Lower leg skin (tissue), 4 donors: ENCODE measurements around the gene NAT8L. TPM values are rescaled to one million over a fixed set of nuclear protein-coding genes. Genes with fewer than 3 reads are reported as not detected.
A peak's percentile ranks its signal among the peaks of the same experiment; 100 is the strongest.

Experiments
- DNase-seq, 2 donors: peaks; one replicate each; pipeline ENCODE4 v3.0.0-alpha.2; 2019; ENCODE audit warnings: low spot score in 2 of 2
- H3K4me3 ChIP-seq: fragments of 200-600 bp; sonication (generic); 2 replicates; pipeline ENCODE4 v1.5.1; 2017; ENCODE audit warnings: mild to moderate bottlenecking, low read depth; ENCODE audit not compliant: poor library complexity, severe bottlenecking
- POLR2A ChIP-seq, 2 donors: fragments of 450-650 bp; IDR thresholded peaks; one replicate each; pipeline ENCODE4 v1.6.1; 2016 to 2017; ENCODE audit warnings: antibody characterized with exemption in 2 of 2, mild to moderate bottlenecking in 1 of 2, moderate library complexity in 1 of 2
- WGBS, 2 donors: methylation state at CpG; one replicate each; pipeline ENCODE4 v1.1.5; 2018; 5-methylcytosine and 5-hydroxymethylcytosine counted together
- intact Hi-C: fragments of 100-400 bp; cut with DNase I; formaldehyde crosslinking; loops from one replicate; pipeline ENCODE4 v1.15.0; 2023; ENCODE audit warnings: low total_unique reads
- total RNA-seq, 4 donors: library from RNA; depleted of rRNA; stranded (reverse); fragments of >200 nt; gene quantifications; one replicate each; pipeline ENCODE4 v1.1.0, GENCODE V29; 2016
- TF ChIP-seq, protein P1 (sequence below), 3 donors: fragments of 450-650 bp; IDR thresholded peaks; one replicate each; pipeline ENCODE4 v1.5.1; 2016; ENCODE audit warnings: antibody characterized with exemption in 3 of 3, mild to moderate bottlenecking in 3 of 3, moderate library complexity in 2 of 3

Gene NAT8L
- total RNA-seq, 4 donors from 2014 or later = 0.39 to 1.4 (median 0.97) TPM

DNA sequence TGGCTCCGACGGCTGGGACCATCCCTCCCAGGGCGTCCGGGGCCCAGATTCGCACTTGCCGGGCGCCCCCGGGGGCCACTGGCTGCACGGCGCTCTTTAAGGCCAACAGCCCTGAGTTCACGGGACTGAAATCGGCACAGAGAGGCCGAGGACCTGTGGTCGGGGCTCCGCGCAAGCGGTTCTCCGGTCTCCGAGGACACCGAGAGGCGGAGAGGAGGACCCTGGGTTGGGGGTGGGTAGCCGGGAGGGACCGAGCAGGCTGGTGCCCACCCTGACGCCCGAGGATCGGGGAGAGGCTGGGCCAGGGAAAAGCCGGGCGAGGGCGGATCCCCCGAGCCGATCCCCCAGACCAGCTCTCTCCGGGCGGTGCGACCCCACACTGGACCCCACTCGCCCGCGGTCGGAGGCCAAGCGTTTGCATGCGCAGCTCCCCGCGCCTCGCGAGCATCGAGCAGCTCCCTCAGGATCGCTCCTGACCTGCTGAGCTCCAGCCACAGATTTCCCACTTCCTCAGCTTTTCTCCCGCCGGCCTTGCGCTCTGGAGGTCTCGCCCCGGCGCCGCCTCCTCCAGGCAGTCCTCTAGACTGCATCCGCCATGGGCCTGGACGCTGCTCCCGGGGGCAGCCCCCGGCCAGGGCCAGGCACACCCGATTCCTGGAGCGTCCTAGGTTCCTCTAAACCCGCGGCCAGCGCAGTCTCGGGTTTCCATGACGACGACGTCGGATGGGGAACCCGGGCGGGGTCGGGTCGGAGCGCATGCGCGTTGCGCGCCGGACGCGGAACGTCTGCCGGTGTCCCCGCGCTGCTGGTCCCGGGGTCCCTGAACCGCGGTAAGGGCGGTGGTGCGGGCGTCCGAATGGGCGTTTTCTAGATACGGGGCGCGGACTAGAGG lies 17.6 kb upstream of the NAT8L start:
- peak; percentile 49 to 92 for DNase-seq
- no peak for TF ChIP-seq POLR2A (IDR thresholded peaks at IDR 0.05)
- TF ChIP-seq, protein P1, sequence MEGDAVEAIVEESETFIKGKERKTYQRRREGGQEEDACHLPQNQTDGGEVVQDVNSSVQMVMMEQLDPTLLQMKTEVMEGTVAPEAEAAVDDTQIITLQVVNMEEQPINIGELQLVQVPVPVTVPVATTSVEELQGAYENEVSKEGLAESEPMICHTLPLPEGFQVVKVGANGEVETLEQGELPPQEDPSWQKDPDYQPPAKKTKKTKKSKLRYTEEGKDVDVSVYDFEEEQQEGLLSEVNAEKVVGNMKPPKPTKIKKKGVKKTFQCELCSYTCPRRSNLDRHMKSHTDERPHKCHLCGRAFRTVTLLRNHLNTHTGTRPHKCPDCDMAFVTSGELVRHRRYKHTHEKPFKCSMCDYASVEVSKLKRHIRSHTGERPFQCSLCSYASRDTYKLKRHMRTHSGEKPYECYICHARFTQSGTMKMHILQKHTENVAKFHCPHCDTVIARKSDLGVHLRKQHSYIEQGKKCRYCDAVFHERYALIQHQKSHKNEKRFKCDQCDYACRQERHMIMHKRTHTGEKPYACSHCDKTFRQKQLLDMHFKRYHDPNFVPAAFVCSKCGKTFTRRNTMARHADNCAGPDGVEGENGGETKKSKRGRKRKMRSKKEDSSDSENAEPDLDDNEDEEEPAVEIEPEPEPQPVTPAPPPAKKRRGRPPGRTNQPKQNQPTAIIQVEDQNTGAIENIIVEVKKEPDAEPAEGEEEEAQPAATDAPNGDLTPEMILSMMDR (IDR thresholded peaks at IDR 0.05) = no peak
- intact Hi-C loops = no loop called here
- whole genome bisulfite sequencing, 2 donors = 0 to 1% methylated on average over 28 to 30 of the region's 94 CpGs
- H3K4me3 ChIP-seq = peak overlapping the region; percentile 31

DNA sequence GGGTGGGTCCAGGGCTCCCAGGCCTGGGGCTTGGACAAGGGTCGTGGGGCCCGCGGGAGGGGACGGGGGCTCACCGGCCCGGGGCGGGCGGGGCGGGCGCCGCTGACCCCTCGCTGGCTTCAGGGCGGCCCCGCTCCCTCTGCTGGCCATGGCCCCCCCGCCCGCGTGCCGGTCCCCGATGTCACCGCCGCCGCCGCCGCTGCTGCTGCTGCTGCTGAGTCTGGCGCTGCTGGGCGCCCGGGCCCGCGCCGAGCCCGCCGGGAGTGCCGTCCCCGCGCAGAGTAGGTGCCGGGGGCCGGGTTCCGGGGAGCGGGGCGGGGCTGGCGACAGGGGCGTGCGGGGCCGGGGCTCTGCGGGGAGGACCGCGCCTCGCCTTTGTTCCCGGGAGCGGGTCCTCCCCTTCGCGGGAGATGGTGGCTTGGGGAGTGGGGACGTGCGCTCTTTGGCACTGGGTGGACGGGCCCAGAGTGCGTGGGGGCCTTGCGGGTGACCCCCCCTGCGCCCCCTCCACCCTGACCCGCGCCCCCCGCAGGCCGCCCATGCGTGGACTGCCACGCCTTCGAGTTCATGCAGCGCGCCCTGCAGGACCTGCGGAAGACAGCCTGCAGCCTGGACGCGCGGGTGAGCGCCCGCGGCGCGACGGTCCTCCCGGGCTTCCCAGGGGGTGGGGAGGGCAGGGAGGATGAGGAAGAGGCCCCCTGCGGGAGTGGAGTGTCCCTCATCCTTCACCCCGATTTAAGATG lies 16.8 kb upstream of the NAT8L start:
- intact Hi-C loops = no loop called here
- DNase-seq = peak in 1 of 2 donors; percentile 86

DNA sequence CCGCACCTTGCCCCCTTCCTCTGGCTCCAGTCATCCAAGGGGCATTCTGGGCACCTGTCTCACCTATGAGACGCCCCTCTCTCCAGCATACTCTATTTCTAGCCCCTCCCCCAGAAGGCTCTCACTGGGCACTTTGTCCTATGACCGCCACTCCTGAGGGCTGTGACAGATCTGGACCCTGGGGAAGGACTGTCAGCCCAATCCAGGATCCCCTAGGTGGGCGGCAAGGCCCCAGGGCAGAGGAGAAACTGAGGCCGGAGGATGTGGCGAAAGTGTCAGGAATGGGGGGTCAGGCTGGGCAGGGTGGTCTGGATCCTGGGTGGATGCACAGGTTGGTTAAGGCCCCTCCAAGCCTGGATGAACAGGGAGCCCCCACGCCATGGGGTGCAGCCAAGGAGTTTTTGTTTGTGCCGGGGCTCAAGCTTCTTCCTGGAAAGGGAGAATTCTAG lies 16.2 kb upstream of the NAT8L start:
- DNase-seq = peak in 1 of 2 donors; percentile 39
- TF ChIP-seq, protein P1 (IDR thresholded peaks at IDR 0.05) = no peak
- no peak for TF ChIP-seq POLR2A (IDR thresholded peaks at IDR 0.05)
- H3K4me3 ChIP-seq = no peak overlapping the region
- WGBS, 2 donors = 81 to 89% methylated on average over 8 of the region's 8 CpGs
- intact Hi-C loops = no loop called here

More for the DNA sequence above, 16.8 kb upstream of the NAT8L start:
- 1 to 8% methylated on average over 3 to 41 of the region's 80 CpGs for WGBS, 2 donors
- TF ChIP-seq, protein P1 (IDR thresholded peaks at IDR 0.05) = no peak
- no peak for TF ChIP-seq POLR2A (IDR thresholded peaks at IDR 0.05)
- H3K4me3 ChIP-seq = peak overlapping the region; percentile 31

DNA sequence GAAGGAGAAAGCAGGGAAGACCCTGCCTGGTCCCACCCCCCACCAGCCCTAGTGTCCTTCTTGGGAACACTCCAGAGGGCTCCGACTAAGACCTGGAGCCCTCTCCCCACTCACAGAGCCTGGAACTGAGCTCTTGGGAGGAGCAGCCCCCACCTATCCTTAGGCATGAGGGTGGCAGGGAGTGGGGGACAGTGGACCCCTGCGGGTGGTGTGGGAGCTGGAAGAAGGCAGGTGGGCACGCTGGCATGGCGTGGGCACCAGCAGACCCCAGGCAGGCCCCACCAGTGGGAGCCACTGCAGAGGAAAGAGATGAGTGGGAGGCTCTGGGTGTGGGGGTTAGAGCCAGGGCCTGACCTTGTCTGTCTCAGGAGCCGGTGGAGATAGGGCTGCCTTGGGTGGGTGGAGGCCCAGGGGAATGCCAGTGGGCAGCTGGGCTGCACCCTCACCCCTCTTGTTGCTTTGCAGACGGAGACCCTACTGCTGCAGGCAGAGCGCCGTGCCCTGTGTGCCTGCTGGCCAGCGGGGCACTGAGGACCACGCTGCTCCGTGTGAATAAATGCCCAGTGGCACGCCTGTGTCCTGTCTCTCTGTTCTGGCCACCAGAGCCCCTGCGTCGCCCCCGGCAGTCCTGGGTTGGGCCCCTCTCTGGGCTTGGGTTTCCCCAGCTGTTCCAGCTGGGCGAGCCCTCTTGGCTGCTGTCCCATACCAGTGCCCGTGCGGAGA lies 15.6 kb upstream of the NAT8L start:
- no peak for TF ChIP-seq POLR2A (IDR thresholded peaks at IDR 0.05)
- TF ChIP-seq, protein P1 (IDR thresholded peaks at IDR 0.05) = no peak
- intact Hi-C loops = no loop called here
- no peak overlapping the region for H3K4me3 ChIP-seq
- 86 to 93% methylated on average over 9 to 18 of the region's 18 CpGs for WGBS, 2 donors
- DNase-seq = peak in 1 of 2 donors; percentile 78

DNA sequence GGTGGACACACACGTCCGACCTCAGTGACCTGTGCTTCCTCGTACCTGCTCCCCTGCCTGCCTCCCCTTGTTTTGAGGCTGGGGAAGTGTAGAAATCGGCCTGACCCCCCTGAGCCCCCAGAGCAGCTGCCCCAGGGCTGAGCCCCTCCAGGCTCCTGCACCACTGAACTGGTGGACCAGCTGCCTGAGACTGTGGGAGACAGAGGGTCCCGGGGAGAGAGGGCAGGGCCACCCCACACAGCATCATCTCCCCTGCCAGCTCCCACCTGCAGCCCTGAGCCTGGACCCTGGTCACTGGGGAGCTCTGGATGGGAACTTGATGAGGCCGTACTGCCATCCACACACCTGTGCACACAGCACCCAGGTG lies 15.0 kb upstream of the NAT8L start:
- TF ChIP-seq, protein P1 (IDR thresholded peaks at IDR 0.05) = no peak
- TF ChIP-seq POLR2A (IDR thresholded peaks at IDR 0.05) = no peak
- no peak for DNase-seq
- intact Hi-C loops = no loop called here
- H3K4me3 ChIP-seq = no peak overlapping the region
- 83 to 85% methylated on average over 6 of the region's 6 CpGs for WGBS, 2 donors
